ENCODE data around the gene PBX1. TPM values are rescaled to one million over a fixed set of nuclear protein-coding genes. Genes with fewer than 3 reads are reported as not detected.
A peak's percentile ranks its signal among the peaks of the same experiment; 100 is the strongest.

Gene PBX1
- polyA plus RNA-seq, 3 donors, result 0.07 TPM; not detected in 2

GRCh38 chr1:164589961-164590507 lies 31.1 kb downstream of the PBX1 start:
- Mint-ChIP-seq H3K27me3 (ENCODE audit: low read depth in 3 of 3) (peaks cover 8 to 24% (median 14%) of the 10 kb centered on the region in 3 donors), H3K27ac (peak overlapping the region in 2 of 7 donors; percentile 6 to 8), H3K36me3 (no peaks in the 10 kb centered on the region), H3K9me3 (no peaks in the 10 kb centered on the region), H3K4me1 (peaks cover 11% of the 10 kb centered on the region), H3K4me3 (no peak overlapping the region)
- Histone ChIP-seq H3K9me3 (replicated peaks in 1 of 2; ENCODE audit: control insufficient read depth in 1 of 2, insufficient read depth in 1 of 2, low read length in 2 of 2) (no peaks in the 10 kb centered on the region), H3K27me3 (ENCODE audit: control insufficient read depth in 2 of 2, insufficient read depth in 2 of 2, low read length in 2 of 2) (peaks cover 0 to 4% of the 10 kb centered on the region in 2 donors), H3K9ac (ENCODE audit: insufficient read depth, low read length, poor library complexity, severe bottlenecking) (no peak overlapping the region), H3K4me2 (replicated peaks; ENCODE audit: extremely low read depth, low read length, poor library complexity, severe bottlenecking) (no peak overlapping the region), H3K4me3 (replicated peaks in 1 of 3; ENCODE audit: low read depth in 2 of 3, low read length in 3 of 3) (no peak overlapping the region), H3K79me2 (ENCODE audit: insufficient read depth, low read length) (no peaks in the 10 kb centered on the region), H4K20me1 (ENCODE audit: insufficient read depth, low read length) (no peaks in the 10 kb centered on the region), H2AFZ (ENCODE audit: insufficient read depth, low read depth, low read length, poor library complexity, severe bottlenecking) (no peak overlapping the region), H3K27ac (ENCODE audit: low read depth in 1 of 2, low read length in 2 of 2) (no peak overlapping the region), H3K4me1 (ENCODE audit: control insufficient read depth in 1 of 2, insufficient read depth in 2 of 2, low read length in 2 of 2) (no peaks in the 10 kb centered on the region), H3K36me3 (replicated peaks in 1 of 2; ENCODE audit: control insufficient read depth in 1 of 2, insufficient read depth in 2 of 2, low read length in 2 of 2) (no peaks in the 10 kb centered on the region)
- DNase-seq, result no peak
- intact Hi-C loops (cut with micrococcal nuclease), result no loop called here
- no peak for TF ChIP-seq CTCF (IDR thresholded peaks at IDR 0.05)
- 75% methylated on average over 8 of the region's 9 CpGs for WGBS (ENCODE audit: insufficient coverage)

GRCh38 chr1:164590592-164590991 lies 31.6 kb downstream of the PBX1 start:
- H3K9me3 ChIP-seq (replicated peaks in 1 of 2; ENCODE audit: control insufficient read depth in 1 of 2, insufficient read depth in 1 of 2, low read length in 2 of 2), result no peaks in the 10 kb centered on the region
- no peak overlapping the region for H3K9ac ChIP-seq (ENCODE audit: insufficient read depth, low read length, poor library complexity, severe bottlenecking)
- H3K79me2 ChIP-seq (ENCODE audit: insufficient read depth, low read length), result no peaks in the 10 kb centered on the region
- no peaks in the 10 kb centered on the region for H3K36me3 ChIP-seq (replicated peaks in 1 of 2; ENCODE audit: control insufficient read depth in 1 of 2, insufficient read depth in 2 of 2, low read length in 2 of 2)
- Mint-ChIP-seq H3K4me3 (no peak overlapping the region), H3K9me3 (no peaks in the 10 kb centered on the region), H3K27me3 (ENCODE audit: low read depth in 3 of 3) (peaks cover 8 to 24% (median 14%) of the 10 kb centered on the region in 3 donors), H3K36me3 (no peaks in the 10 kb centered on the region), H3K4me1 (peaks cover 11% of the 10 kb centered on the region), H3K27ac (no peak overlapping the region)
- no peaks in the 10 kb centered on the region for H3K4me1 ChIP-seq (ENCODE audit: control insufficient read depth in 1 of 2, insufficient read depth in 2 of 2, low read length in 2 of 2)
- 87% methylated on average over 5 of the region's 5 CpGs for WGBS (ENCODE audit: insufficient coverage)
- no peak overlapping the region for H3K27ac ChIP-seq (ENCODE audit: low read depth in 1 of 2, low read length in 2 of 2)
- no peak overlapping the region for H3K4me2 ChIP-seq (replicated peaks; ENCODE audit: extremely low read depth, low read length, poor library complexity, severe bottlenecking)
- TF ChIP-seq CTCF (IDR thresholded peaks at IDR 0.05), result no peak
- peaks cover 0 to 4% of the 10 kb centered on the region in 2 donors for H3K27me3 ChIP-seq (ENCODE audit: control insufficient read depth in 2 of 2, insufficient read depth in 2 of 2, low read length in 2 of 2)
- intact Hi-C loops (cut with micrococcal nuclease), result no loop called here
- H2AFZ ChIP-seq (ENCODE audit: insufficient read depth, low read depth, low read length, poor library complexity, severe bottlenecking), result no peak overlapping the region
- no peak for DNase-seq
- H3K4me3 ChIP-seq (replicated peaks in 1 of 3; ENCODE audit: low read depth in 2 of 3, low read length in 3 of 3), result no peak overlapping the region
- H4K20me1 ChIP-seq (ENCODE audit: insufficient read depth, low read length), result no peaks in the 10 kb centered on the region

Data from CD14-positive monocyte (primary cell).